ENCODE data around the gene OR4D1. TPM values are rescaled to one million over a fixed set of nuclear protein-coding genes. Genes with fewer than 3 reads are reported as not detected.
A peak's percentile ranks its signal among the peaks of the same experiment; 100 is the strongest.

OR4D1 gene
- total and polyA plus RNA-seq, 9 of the 15 experiments (the other 6 are each of a cell fraction or from before 2014, with no cell fraction given) = not detected

- TF ChIP-seq GTF2A2 (tag; IDR thresholded peaks at IDR 0.05) = no peak
- no peak for TF ChIP-seq ZNF57 (CRISPR knock-in tag; IDR thresholded peaks at IDR 0.05)
- TF ChIP-seq SMARCB1 (IDR thresholded peaks at IDR 0.05; ENCODE audit: insufficient read length, low read depth) = no peak
- TF ChIP-seq NCOA6 (IDR thresholded peaks at IDR 0.05) = no peak
- TF ChIP-seq LEF1 (IDR thresholded peaks at IDR 0.05) = peak; percentile 41; the same call in 1 of the 2 replicates
- TF ChIP-seq, protein P1, sequence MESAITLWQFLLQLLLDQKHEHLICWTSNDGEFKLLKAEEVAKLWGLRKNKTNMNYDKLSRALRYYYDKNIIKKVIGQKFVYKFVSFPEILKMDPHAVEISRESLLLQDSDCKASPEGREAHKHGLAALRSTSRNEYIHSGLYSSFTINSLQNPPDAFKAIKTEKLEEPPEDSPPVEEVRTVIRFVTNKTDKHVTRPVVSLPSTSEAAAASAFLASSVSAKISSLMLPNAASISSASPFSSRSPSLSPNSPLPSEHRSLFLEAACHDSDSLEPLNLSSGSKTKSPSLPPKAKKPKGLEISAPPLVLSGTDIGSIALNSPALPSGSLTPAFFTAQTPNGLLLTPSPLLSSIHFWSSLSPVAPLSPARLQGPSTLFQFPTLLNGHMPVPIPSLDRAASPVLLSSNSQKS (CRISPR knock-in tag; IDR thresholded peaks at IDR 0.05) = no peak
- no peak for TF ChIP-seq ZFP30 (CRISPR knock-in tag; IDR thresholded peaks at IDR 0.05; ENCODE audit: borderline replicate concordance)
- no peak for TF ChIP-seq CHCHD3 (CRISPR knock-in tag; IDR thresholded peaks at IDR 0.05)
- no peak for TF ChIP-seq KLF10 (CRISPR knock-in tag; IDR thresholded peaks at IDR 0.05)
- TF ChIP-seq, protein P2, sequence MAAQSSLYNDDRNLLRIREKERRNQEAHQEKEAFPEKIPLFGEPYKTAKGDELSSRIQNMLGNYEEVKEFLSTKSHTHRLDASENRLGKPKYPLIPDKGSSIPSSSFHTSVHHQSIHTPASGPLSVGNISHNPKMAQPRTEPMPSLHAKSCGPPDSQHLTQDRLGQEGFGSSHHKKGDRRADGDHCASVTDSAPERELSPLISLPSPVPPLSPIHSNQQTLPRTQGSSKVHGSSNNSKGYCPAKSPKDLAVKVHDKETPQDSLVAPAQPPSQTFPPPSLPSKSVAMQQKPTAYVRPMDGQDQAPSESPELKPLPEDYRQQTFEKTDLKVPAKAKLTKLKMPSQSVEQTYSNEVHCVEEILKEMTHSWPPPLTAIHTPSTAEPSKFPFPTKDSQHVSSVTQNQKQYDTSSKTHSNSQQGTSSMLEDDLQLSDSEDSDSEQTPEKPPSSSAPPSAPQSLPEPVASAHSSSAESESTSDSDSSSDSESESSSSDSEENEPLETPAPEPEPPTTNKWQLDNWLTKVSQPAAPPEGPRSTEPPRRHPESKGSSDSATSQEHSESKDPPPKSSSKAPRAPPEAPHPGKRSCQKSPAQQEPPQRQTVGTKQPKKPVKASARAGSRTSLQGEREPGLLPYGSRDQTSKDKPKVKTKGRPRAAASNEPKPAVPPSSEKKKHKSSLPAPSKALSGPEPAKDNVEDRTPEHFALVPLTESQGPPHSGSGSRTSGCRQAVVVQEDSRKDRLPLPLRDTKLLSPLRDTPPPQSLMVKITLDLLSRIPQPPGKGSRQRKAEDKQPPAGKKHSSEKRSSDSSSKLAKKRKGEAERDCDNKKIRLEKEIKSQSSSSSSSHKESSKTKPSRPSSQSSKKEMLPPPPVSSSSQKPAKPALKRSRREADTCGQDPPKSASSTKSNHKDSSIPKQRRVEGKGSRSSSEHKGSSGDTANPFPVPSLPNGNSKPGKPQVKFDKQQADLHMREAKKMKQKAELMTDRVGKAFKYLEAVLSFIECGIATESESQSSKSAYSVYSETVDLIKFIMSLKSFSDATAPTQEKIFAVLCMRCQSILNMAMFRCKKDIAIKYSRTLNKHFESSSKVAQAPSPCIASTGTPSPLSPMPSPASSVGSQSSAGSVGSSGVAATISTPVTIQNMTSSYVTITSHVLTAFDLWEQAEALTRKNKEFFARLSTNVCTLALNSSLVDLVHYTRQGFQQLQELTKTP (IDR thresholded peaks at IDR 0.05; ENCODE audit: low read depth in 1 of 2, partially characterized antibody in 2 of 2) = no peak
- TF ChIP-seq ESRRA (IDR thresholded peaks at IDR 0.05; ENCODE audit: borderline replicate concordance, low read depth) = no peak
- peak in 1 of 2 experiments; percentile 31; a peak in 1 of 4 replicates for TF ChIP-seq RAD21 (CRISPR knock-in tag; conservative IDR thresholded peaks at IDR 0.05 in 1 of 2, IDR thresholded peaks at IDR 0.05 in 1 of 2)
- no peak for TF ChIP-seq BMI1 (IDR thresholded peaks at IDR 0.05; ENCODE audit: low read length)
- no peak for TF ChIP-seq RBM17 (IDR thresholded peaks at IDR 0.05; ENCODE audit: borderline replicate concordance, low read depth, low read length)
- no peak for TF ChIP-seq ZNF24 (IDR thresholded peaks at IDR 0.05)
- TF ChIP-seq E2F6 (IDR thresholded peaks at IDR 0.05; ENCODE audit: borderline replicate concordance in 1 of 2, extremely low read depth in 1 of 2, insufficient read depth in 1 of 2, insufficient read length in 1 of 2, low read depth in 1 of 2, low read length in 1 of 2, poor library complexity in 1 of 2, severe bottlenecking in 1 of 2) = no peak
These were observed 37.0 kb downstream of the OR4D1 start (continued) for GRCh38 chr17:58184986-58185761.
